Testis (tissue), 2 donors: ENCODE results near the gene RORB.

Source experiments
- POLR2A ChIP-seq: fragments of 450-650 bp; IDR thresholded peaks from one replicate; pipeline ENCODE4 v1.6.1; 2017; ENCODE audit warnings: antibody characterized with exemption, mild to moderate bottlenecking, moderate library complexity
- TF ChIP-seq, protein P1 (sequence below), 3 experiments: fragments of 450-650 bp in 2 of 3; fragments of 200-600 bp in 1 of 3; sonication (generic) in 1 of 3; IDR thresholded peaks; one replicate each; pipeline ENCODE4 v1.5.1; 2016 to 2019; ENCODE audit warnings: antibody characterized with exemption in 3 of 3, mild to moderate bottlenecking in 2 of 3, moderate library complexity in 1 of 3

- TF ChIP-seq, protein P1, sequence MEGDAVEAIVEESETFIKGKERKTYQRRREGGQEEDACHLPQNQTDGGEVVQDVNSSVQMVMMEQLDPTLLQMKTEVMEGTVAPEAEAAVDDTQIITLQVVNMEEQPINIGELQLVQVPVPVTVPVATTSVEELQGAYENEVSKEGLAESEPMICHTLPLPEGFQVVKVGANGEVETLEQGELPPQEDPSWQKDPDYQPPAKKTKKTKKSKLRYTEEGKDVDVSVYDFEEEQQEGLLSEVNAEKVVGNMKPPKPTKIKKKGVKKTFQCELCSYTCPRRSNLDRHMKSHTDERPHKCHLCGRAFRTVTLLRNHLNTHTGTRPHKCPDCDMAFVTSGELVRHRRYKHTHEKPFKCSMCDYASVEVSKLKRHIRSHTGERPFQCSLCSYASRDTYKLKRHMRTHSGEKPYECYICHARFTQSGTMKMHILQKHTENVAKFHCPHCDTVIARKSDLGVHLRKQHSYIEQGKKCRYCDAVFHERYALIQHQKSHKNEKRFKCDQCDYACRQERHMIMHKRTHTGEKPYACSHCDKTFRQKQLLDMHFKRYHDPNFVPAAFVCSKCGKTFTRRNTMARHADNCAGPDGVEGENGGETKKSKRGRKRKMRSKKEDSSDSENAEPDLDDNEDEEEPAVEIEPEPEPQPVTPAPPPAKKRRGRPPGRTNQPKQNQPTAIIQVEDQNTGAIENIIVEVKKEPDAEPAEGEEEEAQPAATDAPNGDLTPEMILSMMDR (IDR thresholded peaks at IDR 0.05), result no peak
- TF ChIP-seq POLR2A, result no peak
Measured at GRCh38 chr9:74496819-74497747, at the start of gene RORB.
